ENCODE data around the gene LGALS9B.
"Not testable (repeated sequence)": the region's sequence is repeated elsewhere in the genome, so short reads cannot be mapped to it uniquely, and the experiment has no call there.

The LGALS9B gene

DNA sequence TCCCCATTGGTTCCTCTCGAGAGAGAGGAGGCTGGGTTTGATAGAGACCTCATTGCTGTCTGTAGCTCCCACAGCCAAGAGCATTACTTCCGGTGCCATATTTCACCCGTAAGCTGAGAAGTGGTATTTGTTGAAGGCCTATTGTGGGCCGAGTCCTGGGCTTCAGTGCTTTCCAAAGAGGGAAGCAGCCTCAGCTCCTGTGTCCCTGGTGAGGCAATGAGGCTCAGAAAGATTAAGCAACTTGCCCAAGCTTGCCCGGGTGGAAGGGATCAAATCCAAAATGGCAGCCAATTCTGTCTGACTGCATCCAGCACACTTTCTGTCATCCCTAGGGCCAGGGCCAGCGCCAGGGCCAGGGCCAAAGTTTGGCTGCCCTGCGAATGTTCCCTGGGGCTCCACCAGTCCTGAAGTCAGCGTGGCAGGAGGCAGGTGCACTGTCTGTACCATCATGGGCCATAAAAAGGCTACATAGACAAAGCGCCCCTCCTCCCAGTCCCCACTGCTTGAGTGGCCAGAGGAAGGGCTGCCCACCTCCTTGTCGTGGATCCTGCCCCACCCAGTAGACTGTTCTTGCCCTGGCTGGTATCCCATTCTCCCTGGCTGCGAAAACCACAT, 13.4 kb downstream of the LGALS9B start:
- H3K4me3 Mint-ChIP-seq; H3K4me1 Mint-ChIP-seq; ATAC-seq (ENCODE audit: low read depth); H3K9me3 Mint-ChIP-seq; H3K27me3 Mint-ChIP-seq; H3K27ac Mint-ChIP-seq; DNase-seq (ENCODE audit: low spot score in 2 of 2); H3K36me3 Mint-ChIP-seq: not testable (repeated sequence)

DNA sequence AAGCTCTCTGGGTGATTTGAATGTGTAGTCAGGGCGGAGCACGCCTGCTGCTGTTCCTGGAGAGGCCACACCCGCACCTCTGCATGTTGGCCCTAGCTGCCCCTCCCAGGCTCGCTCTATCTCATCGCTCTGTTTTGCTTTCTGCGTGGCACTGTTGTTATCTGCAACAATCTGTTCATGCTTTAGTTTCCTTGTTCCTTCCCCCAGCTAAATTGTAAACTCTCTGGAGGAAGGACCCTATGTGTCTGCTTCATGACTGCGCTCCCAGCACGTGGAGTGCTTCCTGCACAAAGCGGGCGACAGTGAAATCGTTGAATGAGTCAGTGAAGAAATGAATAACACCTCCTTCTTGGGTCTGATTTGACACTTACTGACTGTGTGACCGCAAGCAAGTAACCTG, 16.5 kb downstream of the LGALS9B start:
- not testable (repeated sequence) for H3K9me3 Mint-ChIP-seq; H3K4me1 Mint-ChIP-seq; H3K36me3 Mint-ChIP-seq; H3K27me3 Mint-ChIP-seq; DNase-seq (ENCODE audit: low spot score in 2 of 2); H3K4me3 Mint-ChIP-seq; H3K27ac Mint-ChIP-seq; ATAC-seq (ENCODE audit: low read depth)

DNA sequence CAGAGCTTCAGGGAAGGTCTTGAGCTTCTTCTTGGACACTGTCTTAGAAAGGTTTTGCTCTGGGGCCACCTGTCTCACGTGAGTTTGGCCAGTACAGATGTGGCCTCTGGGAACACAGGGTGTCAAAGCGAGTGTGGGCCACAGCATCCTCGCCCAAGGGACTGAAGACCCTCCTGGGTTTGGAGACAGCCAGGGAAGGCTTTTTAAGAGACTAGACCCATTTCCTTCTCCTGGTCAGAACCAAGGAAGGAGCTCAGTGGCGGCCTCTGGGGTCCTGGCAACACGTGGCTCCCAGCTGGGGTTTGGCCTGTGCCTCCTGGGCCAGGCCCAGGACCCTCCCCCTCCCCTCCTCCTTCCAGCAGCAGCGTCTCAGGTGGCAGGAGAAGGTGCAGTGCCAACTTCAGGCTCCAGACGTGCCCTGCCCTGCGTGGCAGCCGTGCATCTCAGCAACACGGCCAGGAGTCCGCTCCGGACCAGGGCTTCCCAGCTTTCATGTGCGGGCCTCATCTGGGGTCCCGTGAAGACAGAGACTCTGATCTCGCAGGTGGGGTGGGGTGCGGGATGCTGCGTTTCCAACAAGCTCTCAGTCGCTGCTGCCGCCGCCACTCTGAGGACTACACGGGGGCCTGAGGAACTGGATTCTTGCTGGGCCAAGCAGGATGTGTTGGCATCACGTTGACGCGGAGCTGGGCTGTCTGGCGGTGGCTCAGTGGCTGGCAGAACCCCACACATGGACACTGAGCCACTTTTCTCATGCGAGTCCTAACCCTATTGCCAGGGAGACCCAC, 19.6 kb downstream of the LGALS9B start:
- H3K27ac Mint-ChIP-seq; DNase-seq (ENCODE audit: low spot score in 2 of 2); H3K4me1 Mint-ChIP-seq; H3K36me3 Mint-ChIP-seq; H3K4me3 Mint-ChIP-seq; H3K9me3 Mint-ChIP-seq; ATAC-seq (ENCODE audit: low read depth); H3K27me3 Mint-ChIP-seq: not testable (repeated sequence)

DNA sequence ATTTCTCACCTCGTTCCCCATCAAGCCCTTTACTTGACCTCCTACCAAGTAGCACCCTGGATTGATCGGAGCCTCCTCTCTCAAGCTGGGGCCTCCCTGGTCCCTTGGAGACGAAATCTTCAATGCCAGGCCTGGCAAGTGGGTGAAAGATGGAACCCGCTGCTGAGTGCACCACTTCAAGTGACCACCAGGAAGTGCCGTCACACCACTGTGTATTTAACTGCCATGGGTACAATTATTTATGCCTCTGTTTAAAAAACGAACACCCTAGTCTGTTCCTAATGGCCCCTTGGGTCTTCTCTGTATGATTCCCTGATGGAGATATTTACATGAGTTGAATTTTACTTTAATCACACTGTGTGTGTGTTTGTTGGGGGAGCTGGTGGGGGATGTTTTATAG, 20.4 kb downstream of the LGALS9B start:
- H3K4me1 Mint-ChIP-seq; H3K27me3 Mint-ChIP-seq; H3K9me3 Mint-ChIP-seq; H3K4me3 Mint-ChIP-seq; H3K27ac Mint-ChIP-seq; H3K36me3 Mint-ChIP-seq; DNase-seq (ENCODE audit: low spot score in 2 of 2): not testable (repeated sequence)
- peak; percentile 53 for ATAC-seq (ENCODE audit: low read depth)

DNA sequence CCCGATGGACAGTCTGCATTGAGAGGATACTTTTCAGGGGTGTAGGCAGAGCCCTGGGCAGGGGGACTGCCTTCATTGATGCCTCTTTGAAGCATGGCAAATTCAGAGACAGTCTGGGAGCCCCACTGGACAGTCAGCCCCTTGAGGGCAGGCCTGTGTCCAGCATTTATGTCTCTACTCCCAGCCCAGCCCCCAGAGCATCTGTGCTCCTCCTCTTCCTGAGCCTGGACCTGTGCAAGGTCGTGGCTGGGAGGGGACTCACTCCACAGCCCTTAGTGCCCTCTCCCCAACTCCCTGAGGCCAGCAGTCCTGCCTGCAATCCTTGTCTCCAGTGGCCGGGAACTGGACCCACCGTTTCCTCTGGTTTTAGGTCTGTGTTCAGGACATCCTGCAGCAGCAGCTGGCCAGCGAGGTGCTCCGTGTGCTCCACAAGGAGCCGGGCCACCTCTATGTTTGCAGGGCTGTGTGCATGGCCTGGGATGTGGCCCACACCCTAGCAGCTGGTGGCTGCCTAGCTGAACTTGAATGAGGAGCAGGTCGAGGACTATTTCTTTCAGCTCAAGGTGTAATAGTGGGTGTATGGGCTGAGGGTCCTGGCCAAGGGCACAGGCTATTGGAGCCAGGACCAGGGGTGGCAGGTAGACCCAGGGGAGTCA, 22.6 kb downstream of the LGALS9B start:
- H3K27me3 Mint-ChIP-seq; H3K4me1 Mint-ChIP-seq; H3K9me3 Mint-ChIP-seq; H3K4me3 Mint-ChIP-seq; H3K27ac Mint-ChIP-seq; H3K36me3 Mint-ChIP-seq; DNase-seq (ENCODE audit: low spot score in 2 of 2); ATAC-seq (ENCODE audit: low read depth): not testable (repeated sequence)

DNA sequence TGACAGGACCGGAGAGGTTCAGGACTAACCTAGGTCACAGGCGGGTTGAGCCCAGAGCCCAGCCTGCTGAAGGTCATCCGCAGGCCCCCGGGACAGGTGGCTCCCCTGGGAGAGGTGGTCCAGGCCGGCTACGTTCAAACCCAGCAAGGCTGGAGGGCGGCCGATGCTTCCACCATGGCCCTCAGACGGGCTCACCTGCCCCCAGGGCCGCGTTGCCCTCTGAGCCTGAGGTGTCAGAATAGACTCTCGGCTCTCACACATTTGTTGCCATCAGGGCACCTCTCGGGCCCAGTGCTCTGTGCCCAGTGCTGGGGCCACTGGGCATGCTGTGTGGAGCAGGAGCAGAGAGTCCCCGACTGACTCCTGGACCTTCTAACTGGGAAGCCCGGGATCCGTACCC, 23.2 kb downstream of the LGALS9B start:
- not testable (repeated sequence) for H3K4me1 Mint-ChIP-seq; H3K4me3 Mint-ChIP-seq; DNase-seq (ENCODE audit: low spot score in 2 of 2); H3K9me3 Mint-ChIP-seq; H3K36me3 Mint-ChIP-seq; ATAC-seq (ENCODE audit: low read depth); H3K27ac Mint-ChIP-seq; H3K27me3 Mint-ChIP-seq

DNA sequence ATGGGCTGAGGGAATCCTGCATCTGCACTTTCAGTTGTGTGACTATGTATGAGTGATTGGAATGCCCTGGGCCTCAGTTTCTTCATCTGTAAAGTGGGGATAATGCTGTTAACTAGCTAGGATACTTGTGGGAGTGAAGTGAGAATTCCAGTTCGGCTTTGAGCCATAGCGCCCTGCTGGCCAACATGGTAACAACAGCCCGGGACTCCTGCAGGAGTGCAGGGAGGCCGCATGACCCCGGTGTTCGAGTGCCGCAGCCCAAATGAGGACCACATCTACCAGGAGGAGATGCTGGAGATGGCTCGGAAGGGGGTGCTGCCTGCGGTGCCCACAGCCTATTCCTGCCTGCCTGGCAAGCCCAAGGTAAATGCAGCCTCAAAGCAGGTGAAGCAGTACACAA, 23.7 kb downstream of the LGALS9B start:
- H3K27me3 Mint-ChIP-seq; H3K36me3 Mint-ChIP-seq; H3K27ac Mint-ChIP-seq; ATAC-seq (ENCODE audit: low read depth); H3K4me1 Mint-ChIP-seq; DNase-seq (ENCODE audit: low spot score in 2 of 2); H3K4me3 Mint-ChIP-seq; H3K9me3 Mint-ChIP-seq: not testable (repeated sequence)

DNA sequence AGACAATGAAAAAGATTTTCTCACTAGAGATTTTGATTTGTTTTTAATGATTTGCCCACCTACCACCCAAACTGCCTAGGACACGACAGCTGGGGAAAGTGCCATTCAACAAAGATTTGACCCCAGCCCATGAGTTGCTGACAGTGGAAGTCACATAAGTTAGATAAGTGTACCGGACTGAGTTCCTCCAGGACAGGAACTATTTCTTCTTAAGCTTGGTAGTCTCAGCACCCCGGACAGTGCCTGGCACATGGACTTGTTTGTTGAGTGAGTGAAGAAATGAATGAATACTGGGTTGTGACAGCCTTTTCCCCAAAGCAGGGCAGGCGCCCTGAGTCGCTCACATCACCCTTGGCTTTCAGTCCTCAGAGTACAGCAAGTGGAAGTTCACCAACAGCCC, 26.7 kb downstream of the LGALS9B start:
- H3K9me3 Mint-ChIP-seq; H3K36me3 Mint-ChIP-seq; ATAC-seq (ENCODE audit: low read depth); H3K4me3 Mint-ChIP-seq; DNase-seq (ENCODE audit: low spot score in 2 of 2); H3K4me1 Mint-ChIP-seq; H3K27ac Mint-ChIP-seq; H3K27me3 Mint-ChIP-seq: not testable (repeated sequence)

DNA sequence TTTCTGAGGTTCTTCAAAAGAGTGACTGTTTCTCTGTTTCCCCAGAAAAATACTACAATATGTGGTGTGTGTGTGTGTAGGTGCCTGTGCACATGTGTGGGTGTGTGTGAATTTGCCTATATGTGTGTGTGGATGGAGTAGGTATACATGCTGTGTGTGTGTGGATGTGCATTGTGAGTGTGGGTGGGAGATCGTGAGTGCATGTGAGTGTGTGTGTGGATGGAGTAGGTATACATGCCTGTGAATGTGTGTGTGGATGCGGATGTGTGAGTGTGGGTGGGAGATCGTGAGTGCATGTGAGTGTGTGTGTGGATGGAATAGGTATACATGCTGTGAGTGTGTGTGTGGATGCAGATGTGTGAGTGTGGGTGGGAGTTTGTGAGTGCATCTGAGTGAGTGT, 32.2 kb downstream of the LGALS9B start:
- not testable (repeated sequence) for H3K9me3 Mint-ChIP-seq; DNase-seq (ENCODE audit: low spot score in 2 of 2); H3K36me3 Mint-ChIP-seq; H3K27ac Mint-ChIP-seq; ATAC-seq (ENCODE audit: low read depth); H3K4me1 Mint-ChIP-seq; H3K4me3 Mint-ChIP-seq; H3K27me3 Mint-ChIP-seq

DNA sequence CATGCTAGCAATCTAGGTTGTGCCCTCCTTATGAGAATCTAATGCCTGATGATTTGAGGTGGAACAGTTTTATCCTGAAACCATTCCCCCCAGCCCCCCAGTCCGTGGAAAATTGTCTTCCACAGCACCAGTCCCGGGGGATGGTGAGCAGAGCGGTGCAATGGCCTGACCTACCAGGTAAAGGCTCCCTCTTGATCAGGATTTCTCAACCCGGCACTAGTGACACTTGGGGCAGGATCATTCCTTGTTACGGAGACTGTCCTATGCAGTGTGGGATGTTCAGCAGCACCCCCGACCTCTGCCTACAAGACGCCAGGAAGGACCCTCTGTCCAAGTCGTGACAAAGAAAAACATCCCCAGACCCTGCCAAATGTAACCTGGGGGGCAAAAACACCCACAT, 34.0 kb downstream of the LGALS9B start:
- H3K4me1 Mint-ChIP-seq; H3K4me3 Mint-ChIP-seq; ATAC-seq (ENCODE audit: low read depth); H3K9me3 Mint-ChIP-seq; H3K36me3 Mint-ChIP-seq; DNase-seq (ENCODE audit: low spot score in 2 of 2); H3K27ac Mint-ChIP-seq; H3K27me3 Mint-ChIP-seq: not testable (repeated sequence)

DNA sequence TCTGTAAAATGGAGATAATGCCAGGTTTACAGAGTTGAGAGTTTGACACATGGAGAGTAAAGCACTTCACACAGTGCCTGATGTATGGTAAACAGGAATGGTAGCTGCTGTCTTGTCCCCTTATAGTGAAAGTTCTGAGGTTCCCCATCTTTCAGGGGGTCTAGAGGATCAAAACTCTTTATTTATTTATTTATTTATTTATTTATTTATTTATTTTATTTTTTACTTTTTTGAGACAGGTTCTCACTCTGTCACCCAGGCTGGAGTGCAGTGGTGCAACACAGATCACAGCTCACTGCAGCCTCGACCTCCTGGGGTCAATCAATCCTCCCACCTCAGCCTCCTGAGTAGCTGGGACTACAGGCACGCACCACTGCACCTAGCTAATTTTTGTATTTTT, 40.1 kb downstream of the LGALS9B start:
- not testable (repeated sequence) for H3K4me1 Mint-ChIP-seq; ATAC-seq (ENCODE audit: low read depth); H3K36me3 Mint-ChIP-seq; H3K4me3 Mint-ChIP-seq; H3K27me3 Mint-ChIP-seq; H3K27ac Mint-ChIP-seq; H3K9me3 Mint-ChIP-seq; DNase-seq (ENCODE audit: low spot score in 2 of 2)

DNA sequence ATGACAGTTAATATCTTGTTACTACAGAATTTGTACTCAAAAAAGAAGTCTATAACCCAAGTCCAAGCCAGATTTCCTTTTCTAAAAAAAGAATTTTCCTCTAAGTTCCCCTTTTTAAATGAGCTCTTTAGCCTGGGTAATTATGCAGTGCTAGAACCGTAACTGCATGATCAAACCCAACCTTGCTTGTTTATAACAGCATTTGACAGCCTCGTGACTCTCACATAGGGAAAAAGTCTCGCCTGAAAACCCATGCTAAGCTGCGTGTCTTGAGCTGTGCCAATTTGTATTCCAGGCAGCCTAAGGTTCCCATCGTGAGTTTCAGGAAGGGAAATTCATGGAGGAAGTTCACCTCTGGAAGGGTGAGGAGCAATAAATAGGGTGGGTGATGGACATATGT, 44.5 kb downstream of the LGALS9B start:
- not testable (repeated sequence) for DNase-seq (ENCODE audit: low spot score in 2 of 2); H3K4me3 Mint-ChIP-seq; H3K4me1 Mint-ChIP-seq; H3K9me3 Mint-ChIP-seq; H3K36me3 Mint-ChIP-seq; H3K27ac Mint-ChIP-seq; H3K27me3 Mint-ChIP-seq
- peak; percentile 93 for ATAC-seq (ENCODE audit: low read depth)

DNA sequence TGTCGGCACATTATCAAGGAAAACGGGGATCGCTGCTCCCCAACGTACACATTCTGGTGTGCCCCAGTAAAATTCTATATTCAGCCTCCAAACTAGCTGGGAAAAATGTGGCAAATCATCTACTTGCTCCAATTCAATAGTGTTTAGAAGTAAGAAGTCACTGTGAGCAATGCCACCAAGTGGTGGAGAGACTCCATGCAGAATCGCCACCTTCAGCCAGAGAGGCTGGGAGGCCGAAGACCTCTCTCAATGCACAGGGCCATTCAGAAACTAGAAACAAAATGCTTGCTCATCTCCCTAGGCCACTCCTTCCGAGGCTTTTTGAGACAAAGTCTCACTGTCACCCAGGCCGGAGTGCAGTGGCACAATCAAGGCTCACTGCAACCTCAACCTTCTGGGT, 48.5 kb downstream of the LGALS9B start:
- H3K9me3 Mint-ChIP-seq; DNase-seq (ENCODE audit: low spot score in 2 of 2); ATAC-seq (ENCODE audit: low read depth); H3K4me1 Mint-ChIP-seq; H3K4me3 Mint-ChIP-seq; H3K27ac Mint-ChIP-seq; H3K36me3 Mint-ChIP-seq; H3K27me3 Mint-ChIP-seq: not testable (repeated sequence)

DNA sequence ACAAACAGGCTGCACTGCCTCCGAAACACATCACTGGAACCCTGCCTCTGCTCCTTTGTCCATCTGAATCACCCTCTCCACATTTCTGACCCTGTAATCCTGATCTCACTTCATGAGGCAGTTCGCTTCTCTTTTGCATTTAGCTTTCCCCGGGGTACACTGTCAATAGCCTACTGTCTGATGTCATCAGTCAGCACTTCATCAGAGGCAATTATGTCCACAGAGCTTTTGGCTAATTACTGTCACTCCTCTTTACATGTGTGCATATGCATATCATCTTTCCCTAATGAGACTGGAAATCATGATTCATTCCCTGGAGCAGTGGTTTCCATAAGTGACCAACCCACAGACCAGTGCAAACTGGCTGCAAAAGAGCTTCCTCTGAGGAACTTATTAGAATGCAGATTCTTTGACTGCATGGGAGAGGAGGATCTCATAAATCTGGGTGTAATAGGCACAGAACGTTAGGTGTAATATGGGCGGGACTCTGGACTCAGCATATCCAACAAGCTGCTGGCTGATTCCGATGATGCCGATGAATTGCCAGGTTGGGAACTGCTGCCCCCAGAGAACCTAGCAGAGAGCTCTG, 49.8 kb downstream of the LGALS9B start:
- DNase-seq (ENCODE audit: low spot score in 2 of 2); H3K36me3 Mint-ChIP-seq; H3K27me3 Mint-ChIP-seq; H3K4me3 Mint-ChIP-seq; H3K9me3 Mint-ChIP-seq; H3K4me1 Mint-ChIP-seq; ATAC-seq (ENCODE audit: low read depth); H3K27ac Mint-ChIP-seq: not testable (repeated sequence)

Measured in memory B cell (primary cell).